H9 (cell line): ENCODE results near the gene SREBF1. TPM values are rescaled to one million over a fixed set of nuclear protein-coding genes. Genes with fewer than 3 reads are reported as not detected.

ENCODE experiments used
- DNase-seq: peaks from one replicate; pipeline ENCODE4 v3.0.0-alpha.2; 2017
- H2AFZ ChIP-seq: one replicate; pipeline ENCODE4 v1.6.1; 2013; ENCODE audit warnings: mild to moderate bottlenecking, low read length, control low read depth, moderate library complexity
- H2AK5ac ChIP-seq: 2 replicates; pipeline ENCODE4 v1.6.1; 2013; ENCODE audit warnings: low read length, control low read depth, mixed read lengths; ENCODE audit not compliant: insufficient read length
- H2BK120ac ChIP-seq: one replicate; pipeline ENCODE4 v1.6.1; 2013; ENCODE audit warnings: low read depth, mild to moderate bottlenecking, low read length, control low read depth, inconsistent platforms; ENCODE audit not compliant: poor library complexity, severe bottlenecking
- H2BK12ac ChIP-seq: 2 replicates; pipeline ENCODE4 v1.6.1; 2013; ENCODE audit warnings: low read length, control low read depth, mixed read lengths, low read depth; ENCODE audit not compliant: insufficient read length
- H2BK15ac ChIP-seq: 2 replicates; pipeline ENCODE4 v1.6.1; 2013; ENCODE audit warnings: low read depth, low read length, control low read depth
- H2BK20ac ChIP-seq: one replicate; pipeline ENCODE4 v1.6.1; 2013; ENCODE audit warnings: low read depth, mild to moderate bottlenecking, low read length, control low read depth, inconsistent platforms; ENCODE audit not compliant: poor library complexity, severe bottlenecking
- H2BK5ac ChIP-seq: 2 replicates; pipeline ENCODE4 v1.6.1; 2013; ENCODE audit warnings: low read length, control low read depth, mixed read lengths; ENCODE audit not compliant: insufficient read length
- H3K14ac ChIP-seq: 2 replicates; pipeline ENCODE4 v1.6.1; 2013; ENCODE audit warnings: low read length, control low read depth; ENCODE audit not compliant: insufficient read depth
- H3K18ac ChIP-seq: 2 replicates; pipeline ENCODE4 v1.6.1; 2013; ENCODE audit warnings: low read depth, mild to moderate bottlenecking, mixed read lengths, low read length, control low read depth; ENCODE audit not compliant: insufficient read length
- H3K23ac ChIP-seq: 2 replicates; pipeline ENCODE4 v1.6.1; 2013; ENCODE audit warnings: low read length, control low read depth, mixed read lengths, low read depth; ENCODE audit not compliant: insufficient read length
- H3K23me2 ChIP-seq: 2 replicates; pipeline ENCODE4 v1.6.1; 2013; ENCODE audit warnings: low read depth, mild to moderate bottlenecking, mixed read lengths, low read length, control low read depth; ENCODE audit not compliant: insufficient read length, poor library complexity, severe bottlenecking
- H3K27ac ChIP-seq: 2 replicates; pipeline ENCODE4 v1.5.1; 2013; ENCODE audit warnings: low read length, control low read depth, mixed read lengths, low read depth; ENCODE audit not compliant: insufficient read length
- H3K27me3 ChIP-seq: 2 replicates; pipeline ENCODE4 v1.6.1; 2013; ENCODE audit warnings: low read length, control low read depth, inconsistent platforms; ENCODE audit not compliant: insufficient read depth
- H3K4ac ChIP-seq: 2 replicates; pipeline ENCODE4 v1.6.1; 2013; ENCODE audit warnings: low read depth, mild to moderate bottlenecking, control low read depth, inconsistent platforms, low read length, moderate library complexity
- H3K4me1 ChIP-seq: 2 replicates; pipeline ENCODE4 v1.6.1; 2013; ENCODE audit warnings: low read length, control low read depth, inconsistent platforms; ENCODE audit not compliant: insufficient read depth
- H3K4me2 ChIP-seq: 2 replicates; pipeline ENCODE4 v1.6.1; 2013; ENCODE audit warnings: low read length, control low read depth, mixed read lengths; ENCODE audit not compliant: insufficient read length, insufficient read depth
- H3K56ac ChIP-seq: 2 replicates; pipeline ENCODE4 v1.6.1; 2013; ENCODE audit warnings: low read depth, mild to moderate bottlenecking, mixed read lengths, low read length, control low read depth; ENCODE audit not compliant: insufficient read length
- H3K79me1 ChIP-seq: 2 replicates; pipeline ENCODE4 v1.6.1; 2013; ENCODE audit warnings: low read depth, mild to moderate bottlenecking, moderate library complexity, low read length, control low read depth, inconsistent platforms; ENCODE audit not compliant: insufficient read depth, poor library complexity, severe bottlenecking
- H3K79me2 ChIP-seq: 2 replicates; pipeline ENCODE4 v1.6.1; 2013; ENCODE audit warnings: low read length, control low read depth, inconsistent platforms; ENCODE audit not compliant: insufficient read depth
- H3K9ac ChIP-seq: 2 replicates; pipeline ENCODE4 v1.6.1; 2013; ENCODE audit warnings: low read length, control low read depth, mixed read lengths; ENCODE audit not compliant: insufficient read length; ENCODE audit errors: extremely low read depth
- H3K9me3 ChIP-seq: one replicate; pipeline ENCODE4 v1.6.1; 2013; ENCODE audit warnings: low read depth, low read length, inconsistent platforms; ENCODE audit not compliant: control insufficient read depth
- H3T11ph ChIP-seq: one replicate; pipeline ENCODE4 v1.6.1; 2013; ENCODE audit warnings: mild to moderate bottlenecking, low read length, control low read depth, inconsistent platforms
- H4K20me1 ChIP-seq: one replicate; pipeline ENCODE4 v1.6.1; 2013; ENCODE audit not compliant: control insufficient read depth, insufficient read length, insufficient read depth
- H4K5ac ChIP-seq: 2 replicates; pipeline ENCODE4 v1.6.1; 2013; ENCODE audit warnings: low read depth, mild to moderate bottlenecking, mixed read lengths, low read length, control low read depth; ENCODE audit not compliant: insufficient read length
- H4K8ac ChIP-seq: replicated peaks from 2 replicates; pipeline ENCODE4 v1.6.1; 2013; ENCODE audit warnings: low read length, control low read depth, mixed read lengths, low read depth; ENCODE audit not compliant: insufficient read length
- H4K91ac ChIP-seq: 2 replicates; pipeline ENCODE4 v1.6.1; 2013; ENCODE audit warnings: low read depth, mild to moderate bottlenecking, moderate library complexity, mixed read lengths, low read length, control low read depth; ENCODE audit not compliant: insufficient read length
- H3K27ac Mint-ChIP-seq, 3 experiments: 2 replicates in 2 of 3; 3 replicates in 1 of 3; pipeline ENCODE4 v1.8.0; 2020 to 2021; ENCODE audit warnings: mixed read lengths in 3 of 3, mild to moderate bottlenecking in 1 of 3, moderate library complexity in 1 of 3
- H3K27me3 Mint-ChIP-seq: 2 replicates; pipeline ENCODE4 v1.8.0; 2021; ENCODE audit warnings: low read depth, mild to moderate bottlenecking, moderate library complexity, mixed read lengths
- H3K36me3 Mint-ChIP-seq, 3 experiments: 2 replicates in 2 of 3; 3 replicates in 1 of 3; pipeline ENCODE4 v1.8.0; 2020 to 2021; ENCODE audit warnings: low read depth in 3 of 3, mixed read lengths in 3 of 3; ENCODE audit not compliant: insufficient read depth in 1 of 3
- H3K4me1 Mint-ChIP-seq, 2 experiments: 2 replicates each; pipeline ENCODE4 v1.8.0; 2020; ENCODE audit warnings: mixed read lengths in 2 of 2
- H3K4me3 Mint-ChIP-seq, 2 experiments: 2 replicates in 1 of 2; 3 replicates in 1 of 2; pipeline ENCODE4 v1.8.0; 2020 to 2021; ENCODE audit warnings: mild to moderate bottlenecking in 2 of 2, mixed read lengths in 2 of 2, moderate library complexity in 1 of 2
- H3K9me3 Mint-ChIP-seq, 2 experiments: 2 replicates in 1 of 2; 3 replicates in 1 of 2; pipeline ENCODE4 v1.8.0; 2020; ENCODE audit warnings: mild to moderate bottlenecking in 2 of 2, mixed read lengths in 2 of 2, moderate library complexity in 1 of 2
- WGBS: extraction: QIAGEN DNeasy Blood & Tissue Kit; methylation state at CpG from one replicate; pipeline ENCODE4 v1.1.7; 2013; ENCODE audit warnings: missing lambda C conversion rate, low lambda C conversion rate, mixed read lengths; ENCODE audit not compliant: insufficient read length; ENCODE audit errors: extremely low coverage; 5-methylcytosine and 5-hydroxymethylcytosine counted together
- total RNA-seq: library from RNA; stranded (reverse); gene quantifications from 2 replicates; pipeline ENCODE4 v1.2.1, GENCODE V29; 2021
- TF ChIP-seq, protein P1 (sequence below): fragments of 200-600 bp; sonication (generic); conservative IDR thresholded peaks from 3 replicates; pipeline ENCODE4 v1.8.0; 2021; ENCODE audit warnings: antibody characterized with exemption, mild to moderate bottlenecking

The SREBF1 gene
- total RNA-seq, 1 experiment from 2014 or later: 81.9 TPM

DNA sequence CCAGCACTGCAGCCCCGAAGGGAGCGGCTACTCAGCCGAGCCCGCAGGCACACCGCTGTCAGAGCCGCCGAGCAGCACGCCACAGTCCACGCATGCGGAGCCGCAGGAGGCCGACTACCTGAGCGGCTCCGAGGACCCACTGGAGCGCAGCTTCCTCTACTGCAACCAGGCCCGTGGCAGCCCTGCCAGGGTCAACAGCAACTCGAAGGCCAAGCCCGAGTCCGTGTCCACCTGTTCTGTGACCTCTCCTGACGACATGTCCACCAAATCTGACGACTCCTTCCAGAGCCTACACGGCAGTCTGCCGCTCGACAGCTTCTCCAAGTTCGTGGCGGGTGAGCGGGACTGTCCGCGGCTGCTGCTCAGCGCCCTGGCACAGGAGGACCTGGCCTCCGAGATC is 42.4 kb downstream of the SREBF1 start:
- Histone ChIP-seq H3K4me2 (no peak overlapping the region), H4K20me1 (no peaks in the 10 kb centered on the region), H4K8ac (no peak overlapping the region), H3K18ac (no peak overlapping the region), H2AFZ (no peak overlapping the region), H2BK120ac (no peak overlapping the region), H3K4ac (no peak overlapping the region), H2BK15ac (no peak overlapping the region), H3K27me3 (no peaks in the 10 kb centered on the region; the same call in 1 of the 2 replicates), H2BK20ac (no peak overlapping the region), H3K9ac (no peak overlapping the region), H3K79me2 (no peaks in the 10 kb centered on the region), H3K23me2 (no peaks in the 10 kb centered on the region), H2AK5ac (no peak overlapping the region), H3T11ph (no peak overlapping the region), H3K9me3 (no peaks in the 10 kb centered on the region), H3K27ac (no peak overlapping the region), H2BK12ac (no peak overlapping the region), H4K91ac (no peak overlapping the region), H3K79me1 (no peaks in the 10 kb centered on the region), H3K23ac (no peak overlapping the region), H3K4me1 (peaks cover 3% of the 10 kb centered on the region; the same call in 1 of the 2 replicates), H2BK5ac (no peak overlapping the region), H4K5ac (no peak overlapping the region), H3K14ac (no peak overlapping the region), H3K56ac (no peak overlapping the region)
- Mint-ChIP-seq H3K27ac (no peak overlapping the region), H3K4me3 (no peak overlapping the region), H3K27me3 (peaks cover 55% of the 10 kb centered on the region), H3K36me3 (no peaks in the 10 kb centered on the region), H3K9me3 (no peaks in the 10 kb centered on the region; a peak in 1 of 5 replicates), H3K4me1 (peaks cover 25 to 41% of the 10 kb centered on the region in 2 experiments)
- DNase-seq: no peak
- TF ChIP-seq, protein P1, sequence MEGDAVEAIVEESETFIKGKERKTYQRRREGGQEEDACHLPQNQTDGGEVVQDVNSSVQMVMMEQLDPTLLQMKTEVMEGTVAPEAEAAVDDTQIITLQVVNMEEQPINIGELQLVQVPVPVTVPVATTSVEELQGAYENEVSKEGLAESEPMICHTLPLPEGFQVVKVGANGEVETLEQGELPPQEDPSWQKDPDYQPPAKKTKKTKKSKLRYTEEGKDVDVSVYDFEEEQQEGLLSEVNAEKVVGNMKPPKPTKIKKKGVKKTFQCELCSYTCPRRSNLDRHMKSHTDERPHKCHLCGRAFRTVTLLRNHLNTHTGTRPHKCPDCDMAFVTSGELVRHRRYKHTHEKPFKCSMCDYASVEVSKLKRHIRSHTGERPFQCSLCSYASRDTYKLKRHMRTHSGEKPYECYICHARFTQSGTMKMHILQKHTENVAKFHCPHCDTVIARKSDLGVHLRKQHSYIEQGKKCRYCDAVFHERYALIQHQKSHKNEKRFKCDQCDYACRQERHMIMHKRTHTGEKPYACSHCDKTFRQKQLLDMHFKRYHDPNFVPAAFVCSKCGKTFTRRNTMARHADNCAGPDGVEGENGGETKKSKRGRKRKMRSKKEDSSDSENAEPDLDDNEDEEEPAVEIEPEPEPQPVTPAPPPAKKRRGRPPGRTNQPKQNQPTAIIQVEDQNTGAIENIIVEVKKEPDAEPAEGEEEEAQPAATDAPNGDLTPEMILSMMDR: no peak
- no CpG with 5 or more reads among the region's 31 CpGs for WGBS
